Activated T-helper 9 cell treated with anti-CD3 and anti-CD28 coated beads, Interleukin-2, amount 50 U/mL, for 16 hours (primary cell): ENCODE measurements around the gene PNKP.
"Not testable (repeated sequence)": the region's sequence is repeated elsewhere in the genome, so short reads cannot be mapped to it uniquely, and the experiment has no call there.

Experiments used
- DNase-seq: peaks from one replicate; pipeline ENCODE4 v3.0.0-alpha.2; 2020; ENCODE audit warnings: low read depth

PNKP gene

GRCh38 chr19:49845414-49845813 is 22.0 kb downstream of the PNKP start:
- no peak for DNase-seq

- no peak for DNase-seq
Observed at GRCh38 chr19:49844138-49845095, 23.0 kb downstream of the PNKP start.

GRCh38 chr19:49843265-49843664 is 24.1 kb downstream of the PNKP start:
- DNase-seq: no peak

- no peak for DNase-seq
Observed at GRCh38 chr19:49840736-49841249, 26.6 kb downstream of the PNKP start.

- no peak for DNase-seq
Observed at GRCh38 chr19:49840321-49840720, 27.1 kb downstream of the PNKP start.

GRCh38 chr19:49839713-49840112 is 27.7 kb downstream of the PNKP start:
- DNase-seq: no peak

- no peak for DNase-seq
Observed at GRCh38 chr19:49838885-49839588, 28.3 kb downstream of the PNKP start.

GRCh38 chr19:49837425-49837824 is 30.0 kb downstream of the PNKP start:
- no peak for DNase-seq

GRCh38 chr19:49837009-49837310 is 30.4 kb downstream of the PNKP start:
- no peak for DNase-seq

- DNase-seq: no peak
Observed at GRCh38 chr19:49836176-49837008, 31.0 kb downstream of the PNKP start.

GRCh38 chr19:49835562-49835961 is 31.8 kb downstream of the PNKP start:
- no peak for DNase-seq

GRCh38 chr19:49833599-49833998 is 33.8 kb downstream of the PNKP start:
- no peak for DNase-seq

- no peak for DNase-seq
Observed at GRCh38 chr19:49832556-49832955, 34.8 kb downstream of the PNKP start.

- no peak for DNase-seq
Observed at GRCh38 chr19:49831592-49831991, 35.8 kb downstream of the PNKP start.

- DNase-seq: no peak
Observed at GRCh38 chr19:49830766-49831165, 36.6 kb downstream of the PNKP start.

GRCh38 chr19:49829721-49830120 is 37.7 kb downstream of the PNKP start:
- DNase-seq: no peak

- no peak for DNase-seq
Observed at GRCh38 chr19:49829200-49829599, 38.2 kb downstream of the PNKP start.

GRCh38 chr19:49827034-49827433 is 40.3 kb downstream of the PNKP start:
- no peak for DNase-seq

- no peak for DNase-seq
Observed at GRCh38 chr19:49824662-49825061, 42.7 kb downstream of the PNKP start.

GRCh38 chr19:49823472-49823871 is 43.9 kb downstream of the PNKP start:
- DNase-seq: no peak

- no peak for DNase-seq
Observed at GRCh38 chr19:49820125-49820524, 47.3 kb downstream of the PNKP start.

- not testable (repeated sequence) for DNase-seq
Observed at GRCh38 chr19:49819452-49820115, 47.8 kb downstream of the PNKP start.
